Keratinocyte (primary cell): ENCODE measurements around the gene CSN3. TPM values are rescaled to one million over a fixed set of nuclear protein-coding genes. Genes with fewer than 3 reads are reported as not detected.

ENCODE experiments used
- DNase-seq: peaks from one replicate; pipeline ENCODE4 v3.0.0-alpha.2; 2011; ENCODE audit warnings: low read depth, missing footprints, low spot score
- FAIRE-seq: peaks from 2 replicates; lab custom pipeline; 2011; peaks lifted over from hg19 to GRCh38; lab: Jason Lieb, UNC
- H2AFZ ChIP-seq: 2 replicates; pipeline ENCODE4 v1.6.0; 2012; ENCODE audit warnings: low read length, control low read depth, inconsistent platforms; ENCODE audit not compliant: control insufficient read depth
- H3K27ac ChIP-seq: 2 replicates; pipeline ENCODE4 v1.5.1; 2011; ENCODE audit warnings: low read length; ENCODE audit not compliant: control insufficient read depth, insufficient read depth
- H3K27me3 ChIP-seq: 3 replicates; pipeline ENCODE4 v1.6.0; 2011; ENCODE audit warnings: low read length; ENCODE audit not compliant: control insufficient read depth, insufficient read depth; ENCODE audit errors: extremely low read depth
- H3K36me3 ChIP-seq, 2 experiments: 2 replicates in 1 of 2; 3 replicates in 1 of 2; pipeline ENCODE4 v1.5.1; 2011; ENCODE audit warnings: low read length in 2 of 2, mild to moderate bottlenecking in 1 of 2; ENCODE audit not compliant: control insufficient read depth in 2 of 2, insufficient read depth in 2 of 2; ENCODE audit errors: extremely low read depth in 1 of 2
- H3K4me1 ChIP-seq: 3 replicates; pipeline ENCODE4 v1.5.1; 2011; ENCODE audit warnings: low read length; ENCODE audit not compliant: control insufficient read depth, insufficient read depth; ENCODE audit errors: extremely low read depth
- H3K4me2 ChIP-seq: 3 replicates; pipeline ENCODE4 v1.6.0; 2011; ENCODE audit warnings: low read depth, low read length; ENCODE audit not compliant: control insufficient read depth, insufficient read depth; ENCODE audit errors: extremely low read depth
- H3K4me3 ChIP-seq, 3 experiments: fragments of 200-600 bp in 1 of 3; sonication (generic) in 1 of 3; 2 replicates in 2 of 3; 3 replicates in 1 of 3; pipeline ENCODE4 v1.5.1; 2011 to 2016; ENCODE audit warnings: low read length in 3 of 3, mild to moderate bottlenecking in 3 of 3, control low read depth in 2 of 3, inconsistent platforms in 1 of 3, low read depth in 1 of 3, mixed read lengths in 1 of 3, mixed run types in 1 of 3, moderate library complexity in 1 of 3; ENCODE audit not compliant: control insufficient read depth in 2 of 3, insufficient read depth in 2 of 3; ENCODE audit errors: extremely low read depth in 1 of 3
- H3K79me2 ChIP-seq: 2 replicates; pipeline ENCODE4 v1.6.0; 2012; ENCODE audit warnings: low read length; ENCODE audit not compliant: control insufficient read depth, insufficient read depth
- H3K9ac ChIP-seq: 3 replicates; pipeline ENCODE4 v1.6.0; 2011; ENCODE audit warnings: low read length; ENCODE audit not compliant: control insufficient read depth, insufficient read depth; ENCODE audit errors: extremely low read depth
- H3K9me1 ChIP-seq: 3 replicates; pipeline ENCODE4 v1.6.0; 2011; ENCODE audit warnings: low read length; ENCODE audit not compliant: control insufficient read depth, insufficient read depth; ENCODE audit errors: extremely low read depth
- H3K9me3 ChIP-seq: 2 replicates; pipeline ENCODE4 v1.5.1; 2012; ENCODE audit warnings: low read depth, low read length; ENCODE audit not compliant: control insufficient read depth
- H4K20me1 ChIP-seq: 3 replicates; pipeline ENCODE4 v1.6.0; 2011; ENCODE audit warnings: low read length; ENCODE audit not compliant: control insufficient read depth, insufficient read depth; ENCODE audit errors: extremely low read depth
- EZH2 ChIP-seq: IDR thresholded peaks from one replicate; pipeline ENCODE4 v1.6.1; 2012; ENCODE audit warnings: inconsistent platforms, mild to moderate bottlenecking, low read length, moderate library complexity
- dilution Hi-C: fragments of 300-500 bp; cut with MboI; formaldehyde crosslinking; loops from one replicate; pipeline ENCODE4 v1.7.0; 2020; ENCODE audit warnings: low sequenced_read_pairs; ENCODE audit not compliant: extremely low pct_ligation_motif_present
- polyA plus RNA-seq, 5 experiments: library from polyadenylated mRNA; depleted of rRNA in 3 of 5; stranded (reverse) in 3 of 5; stranded (forward) in 1 of 5; unstranded in 1 of 5; fragments of >200 nt; gene quantifications; 1 replicate in 1 of 5; 2 replicates in 3 of 5; 3 replicates in 1 of 5; pipeline versions ENCODE4 v1.2.1 to v1.2.3, GENCODE V29; 2011 to 2012; ENCODE audit warnings: missing spikeins in 2 of 5, low read depth in 1 of 5, low replicate concordance in 1 of 5
- TF ChIP-seq, protein P1 (sequence below), 3 experiments: IDR thresholded peaks in 1 of 3; conservative IDR thresholded peaks in 1 of 3; optimal IDR thresholded peaks in 1 of 3; 2 replicates in 2 of 3; 3 replicates in 1 of 3; pipeline versions ENCODE3 to v1.5.1; 2011; ENCODE audit warnings: low read length in 3 of 3, mild to moderate bottlenecking in 3 of 3, moderate library complexity in 2 of 3, control low read depth in 1 of 3, inconsistent platforms in 1 of 3; ENCODE audit not compliant: insufficient read depth in 2 of 3; ENCODE audit errors: extremely low read depth in 1 of 3

The CSN3 gene
- polyA plus RNA-seq, 1 donor (not counting 4 experiments of a cell fraction or from before 2014, with no cell fraction given) = not detected

DNA sequence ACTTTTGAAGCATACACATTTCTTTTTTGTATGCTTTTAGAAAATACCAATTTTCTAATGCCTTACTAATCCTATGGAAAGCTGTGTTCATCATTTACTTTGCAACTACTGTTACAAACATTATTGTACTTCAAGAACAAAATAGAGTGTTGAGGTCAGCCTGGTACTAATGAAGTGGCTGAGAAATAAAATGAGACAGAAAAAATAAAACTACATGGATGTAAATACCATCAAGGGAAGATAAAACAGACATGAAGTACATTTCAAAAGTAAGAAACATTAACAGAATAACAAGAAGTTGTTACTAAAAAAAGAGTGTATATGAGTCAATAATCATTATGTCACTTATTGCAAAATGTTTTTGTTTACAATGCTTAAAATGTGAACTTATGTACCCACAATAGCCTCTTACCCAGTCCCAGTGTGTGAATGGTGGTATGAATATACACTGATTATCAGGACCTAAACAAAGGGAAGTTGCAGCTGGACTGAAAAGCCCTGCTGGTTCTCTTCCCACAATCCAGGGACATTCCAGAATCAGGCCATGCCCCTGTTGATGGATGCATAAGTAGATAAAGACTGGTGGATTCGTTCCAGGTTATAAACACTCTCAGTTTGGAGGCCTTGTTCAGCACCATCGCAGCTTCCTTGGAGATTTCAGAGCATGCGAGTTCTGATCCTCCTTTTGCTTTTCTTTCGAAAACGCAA lies 2.4 kb upstream of the CSN3 start:
- Histone ChIP-seq H3K27me3 (no peaks in the 10 kb centered on the region), H3K9me1 (no peaks in the 10 kb centered on the region), H3K4me2 (no peak overlapping the region), H4K20me1 (no peaks in the 10 kb centered on the region), H3K36me3 (no peaks in the 10 kb centered on the region), H3K4me3 (no peak overlapping the region), H2AFZ (no peak overlapping the region), H3K9me3 (no peaks in the 10 kb centered on the region), H3K9ac (no peak overlapping the region), H3K79me2 (no peaks in the 10 kb centered on the region), H3K4me1 (no peaks in the 10 kb centered on the region), H3K27ac (no peak overlapping the region)
- no peak for FAIRE-seq
- dilution Hi-C loops = no loop called here
- TF ChIP-seq, protein P1, sequence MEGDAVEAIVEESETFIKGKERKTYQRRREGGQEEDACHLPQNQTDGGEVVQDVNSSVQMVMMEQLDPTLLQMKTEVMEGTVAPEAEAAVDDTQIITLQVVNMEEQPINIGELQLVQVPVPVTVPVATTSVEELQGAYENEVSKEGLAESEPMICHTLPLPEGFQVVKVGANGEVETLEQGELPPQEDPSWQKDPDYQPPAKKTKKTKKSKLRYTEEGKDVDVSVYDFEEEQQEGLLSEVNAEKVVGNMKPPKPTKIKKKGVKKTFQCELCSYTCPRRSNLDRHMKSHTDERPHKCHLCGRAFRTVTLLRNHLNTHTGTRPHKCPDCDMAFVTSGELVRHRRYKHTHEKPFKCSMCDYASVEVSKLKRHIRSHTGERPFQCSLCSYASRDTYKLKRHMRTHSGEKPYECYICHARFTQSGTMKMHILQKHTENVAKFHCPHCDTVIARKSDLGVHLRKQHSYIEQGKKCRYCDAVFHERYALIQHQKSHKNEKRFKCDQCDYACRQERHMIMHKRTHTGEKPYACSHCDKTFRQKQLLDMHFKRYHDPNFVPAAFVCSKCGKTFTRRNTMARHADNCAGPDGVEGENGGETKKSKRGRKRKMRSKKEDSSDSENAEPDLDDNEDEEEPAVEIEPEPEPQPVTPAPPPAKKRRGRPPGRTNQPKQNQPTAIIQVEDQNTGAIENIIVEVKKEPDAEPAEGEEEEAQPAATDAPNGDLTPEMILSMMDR (optimal IDR thresholded peaks at IDR 0.05 in 1 of 3, IDR thresholded peaks at IDR 0.05 in 1 of 3, conservative IDR thresholded peaks at IDR 0.05 in 1 of 3; ENCODE audit: extremely low read depth in 1 of 3, insufficient read depth in 2 of 3, low read length in 3 of 3) = no peak
- TF ChIP-seq EZH2 = no peak
- no peak for DNase-seq

- no peaks in the 10 kb centered on the region for H3K36me3 ChIP-seq
- H3K9ac ChIP-seq = no peak overlapping the region
- no peaks in the 10 kb centered on the region for H3K27me3 ChIP-seq
- H3K4me2 ChIP-seq = no peak overlapping the region
- DNase-seq = no peak
- FAIRE-seq = no peak
- H3K9me3 ChIP-seq = no peaks in the 10 kb centered on the region
- no peak overlapping the region for H3K4me3 ChIP-seq
- no peaks in the 10 kb centered on the region for H4K20me1 ChIP-seq
- H3K9me1 ChIP-seq = no peaks in the 10 kb centered on the region
- H2AFZ ChIP-seq = no peak overlapping the region
- dilution Hi-C loops = no loop called here
- H3K4me1 ChIP-seq = no peaks in the 10 kb centered on the region
- no peak overlapping the region for H3K27ac ChIP-seq
- no peaks in the 10 kb centered on the region for H3K79me2 ChIP-seq
- no peak for TF ChIP-seq EZH2
- TF ChIP-seq, protein P1 (optimal IDR thresholded peaks at IDR 0.05 in 1 of 3, IDR thresholded peaks at IDR 0.05 in 1 of 3, conservative IDR thresholded peaks at IDR 0.05 in 1 of 3; ENCODE audit: extremely low read depth in 1 of 3, insufficient read depth in 2 of 3, low read length in 3 of 3) = no peak
Measured at GRCh38 chr4:70243091-70243490, 694 bp downstream of the CSN3 start.
